Endothelial cell of umbilical vein (primary cell): ENCODE measurements around the gene KAZN. TPM values are rescaled to one million over a fixed set of nuclear protein-coding genes. Genes with fewer than 3 reads are reported as not detected.

Experiments
- BruUV-seq: library from RNA; stranded (reverse); fragments of 400-500 nt; replicated peaks from 2 replicates; lab custom pipeline; 2021; lab: Mats Ljungman, UMichigan
- CTCF ChIA-PET: fragments of 300-600, 350-600 bp; sonication (Branson Sonifier 250); formaldehyde crosslinking; loops from one replicate; lab custom pipeline; 2021; ENCODE audit warnings: antibody characterized with exemption, inconsistent platforms; lab: Charles Lee
- POLR2A ChIA-PET: fragments of 300-600, 350-600 bp; sonication (Branson Sonifier 250); formaldehyde crosslinking; loops from one replicate; lab custom pipeline; 2021; ENCODE audit warnings: antibody characterized with exemption, inconsistent platforms; lab: Charles Lee
- DNase-seq: peaks from one replicate; pipeline ENCODE4 v3.0.0-alpha.2; 2011; ENCODE audit warnings: low read depth, low spot score
- FAIRE-seq: peaks from 2 replicates; lab custom pipeline; 2011; peaks lifted over from hg19 to GRCh38; lab: Jason Lieb, UNC
- H2AFZ ChIP-seq: 2 replicates; pipeline ENCODE4 v1.6.0; 2012; ENCODE audit warnings: low read depth, low read length, control low read depth, inconsistent platforms
- H3K27ac ChIP-seq: 2 replicates; pipeline ENCODE4 v1.5.1; 2011; ENCODE audit warnings: low read depth, mild to moderate bottlenecking, control low read depth, low read length, moderate library complexity; ENCODE audit not compliant: insufficient read depth
- H3K27me3 ChIP-seq, 2 experiments: 2 replicates each; pipeline versions ENCODE4 v1.6.0 to v1.6.1; 2011; ENCODE audit warnings: low read length in 2 of 2, mixed read lengths in 1 of 2; ENCODE audit not compliant: control insufficient read depth in 2 of 2, insufficient read depth in 2 of 2
- H3K36me3 ChIP-seq, 2 experiments: 2 replicates in 1 of 2; 3 replicates in 1 of 2; pipeline ENCODE4 v1.5.1; 2011; ENCODE audit warnings: low read length in 2 of 2, mild to moderate bottlenecking in 1 of 2, moderate library complexity in 1 of 2; ENCODE audit not compliant: control insufficient read depth in 2 of 2, insufficient read depth in 2 of 2; ENCODE audit errors: extremely low read depth in 1 of 2
- H3K4me1 ChIP-seq: 3 replicates; pipeline ENCODE4 v1.5.1; 2011; ENCODE audit warnings: mild to moderate bottlenecking, low read length; ENCODE audit not compliant: control insufficient read depth, insufficient read depth; ENCODE audit errors: extremely low read depth
- H3K4me2 ChIP-seq: 2 replicates; pipeline ENCODE4 v1.6.1; 2011; ENCODE audit warnings: low read length, control low read depth, mixed read lengths; ENCODE audit not compliant: insufficient read depth
- H3K4me3 ChIP-seq, 3 experiments: fragments of 200-600 bp in 1 of 3; sonication (generic), shearing (Covaris generic) in 1 of 3; replicated peaks in 1 of 3; 2 replicates each; pipeline ENCODE4 v1.5.1; 2011 to 2016; ENCODE audit warnings: control low read depth in 3 of 3, low read length in 3 of 3, mild to moderate bottlenecking in 2 of 3, inconsistent platforms in 1 of 3, low read depth in 1 of 3, moderate library complexity in 1 of 3; ENCODE audit not compliant: insufficient read depth in 1 of 3
- H3K79me2 ChIP-seq: 2 replicates; pipeline ENCODE4 v1.6.0; 2012; ENCODE audit warnings: low read length, inconsistent platforms; ENCODE audit not compliant: control insufficient read depth, insufficient read depth
- H3K9ac ChIP-seq: replicated peaks from 2 replicates; pipeline ENCODE3; 2011; ENCODE audit warnings: low read length, control low read depth; ENCODE audit not compliant: insufficient read depth; ENCODE audit errors: extremely low read depth
- H3K9me1 ChIP-seq: replicated peaks from 3 replicates; pipeline ENCODE4 v1.6.0; 2011; ENCODE audit warnings: mild to moderate bottlenecking, low read length; ENCODE audit not compliant: control insufficient read depth, insufficient read depth; ENCODE audit errors: extremely low read depth
- H3K9me3 ChIP-seq: replicated peaks from 2 replicates; pipeline ENCODE4 v1.5.1; 2012; ENCODE audit warnings: low read length, inconsistent platforms; ENCODE audit not compliant: control insufficient read depth, insufficient read depth
- H4K20me1 ChIP-seq: replicated peaks from 2 replicates; pipeline ENCODE3; 2011; ENCODE audit warnings: mild to moderate bottlenecking, low read length; ENCODE audit not compliant: control insufficient read depth, insufficient read depth; ENCODE audit errors: extremely low read depth
- EZH2 ChIP-seq: IDR thresholded peaks from 2 replicates; pipeline ENCODE4 v1.6.1; 2012; ENCODE audit warnings: borderline replicate concordance, low read depth, mild to moderate bottlenecking, moderate library complexity, low read length, inconsistent platforms; ENCODE audit not compliant: severe bottlenecking
- FOS ChIP-seq: IDR thresholded peaks from 2 replicates; pipeline ENCODE4 v1.6.1; 2011; ENCODE audit warnings: mild to moderate bottlenecking, low read length, moderate library complexity, borderline replicate concordance; ENCODE audit not compliant: insufficient read depth
- GATA2 ChIP-seq: IDR thresholded peaks from 2 replicates; pipeline ENCODE4 v1.7.0; 2011; ENCODE audit warnings: low read depth, mild to moderate bottlenecking, moderate library complexity, mixed read lengths, low read length; ENCODE audit not compliant: insufficient read length, insufficient read depth
- JUN ChIP-seq: IDR thresholded peaks from 2 replicates; pipeline ENCODE4 v1.6.1; 2011; ENCODE audit warnings: borderline replicate concordance, low read depth; ENCODE audit not compliant: insufficient read length, insufficient read depth
- MYC ChIP-seq: IDR thresholded peaks from one replicate; pipeline ENCODE4 v1.6.1; 2011; ENCODE audit warnings: mild to moderate bottlenecking, low read depth, low read length
- POLR2A ChIP-seq: IDR thresholded peaks from 2 replicates; pipeline ENCODE4 v1.6.1; 2012; ENCODE audit warnings: low read depth, mild to moderate bottlenecking, control low read depth, low read length
- POLR2AphosphoS5 ChIP-seq: IDR thresholded peaks from 2 replicates; pipeline ENCODE4 v1.6.1; 2012; ENCODE audit warnings: low read depth, mild to moderate bottlenecking, control low read depth, low read length, moderate library complexity; ENCODE audit not compliant: insufficient read depth
- dilution Hi-C: fragments of 300-500 bp; cut with MboI; formaldehyde crosslinking; loops from one replicate; pipeline ENCODE4 v1.15.0; 2019; ENCODE audit warnings: low sequenced_read_pairs; ENCODE audit not compliant: extremely low pct_ligation_motif_present
- intact Hi-C: fragments of 100-400 bp; cut with micrococcal nuclease; formaldehyde crosslinking; loops from one replicate; pipeline ENCODE4 v1.10.0; 2022
- polyA plus RNA-seq, 4 experiments: library from polyadenylated mRNA; depleted of rRNA in 3 of 4; stranded (reverse) in 3 of 4; unstranded in 1 of 4; fragments of >200 nt; gene quantifications; 2 replicates each; pipeline versions ENCODE4 v1.2.1 to v1.2.3, GENCODE V29; 2011 to 2012; ENCODE audit warnings: missing spikeins in 1 of 4
- total RNA-seq: library from RNA; stranded (reverse); gene quantifications from 2 replicates; pipeline ENCODE4 v1.2.3, GENCODE V29; 2021
- TF ChIP-seq, protein P1 (sequence below): IDR thresholded peaks from 2 replicates; pipeline ENCODE4 v1.6.1; 2011; ENCODE audit not compliant: insufficient read depth, insufficient read length
- TF ChIP-seq, protein P2 (sequence below), 2 donors: IDR thresholded peaks; 1 replicate in 1 of 2; 2 replicates in 1 of 2; pipeline ENCODE4 v1.5.1; 2011; ENCODE audit warnings: low read length in 2 of 2, mild to moderate bottlenecking in 2 of 2, moderate library complexity in 2 of 2, control low read depth in 1 of 2, inconsistent platforms in 1 of 2, low read depth in 1 of 2; ENCODE audit not compliant: insufficient read depth in 1 of 2; ENCODE audit errors: extremely low read depth in 1 of 2

The KAZN gene
- total and polyA plus RNA-seq, 2 donors (not counting 3 experiments of a cell fraction or from before 2014, with no cell fraction given), result 1.6 to 5.8 TPM

DNA sequence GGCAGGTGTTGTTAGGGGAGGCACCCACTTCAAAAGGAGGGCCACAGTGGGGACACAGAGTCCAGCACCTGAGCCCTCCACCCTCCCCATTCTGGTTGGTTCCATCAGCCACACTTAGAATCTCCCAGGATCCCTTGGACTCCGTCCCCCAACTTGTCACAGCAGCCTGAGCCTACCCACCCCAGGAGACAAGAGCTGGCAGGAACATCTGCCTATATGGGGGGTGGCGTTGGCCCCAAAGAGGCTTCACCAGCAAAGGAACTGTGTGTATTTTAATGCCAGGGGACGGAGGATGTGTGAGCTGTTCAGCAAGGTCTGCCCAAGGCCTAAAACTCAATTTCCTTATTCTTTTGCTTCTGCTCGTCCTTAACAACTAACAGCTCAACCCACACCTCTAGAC, 468.7 kb downstream of the KAZN start:
- no peaks in the 10 kb centered on the region for H3K27me3 ChIP-seq
- TF ChIP-seq MYC (no peak), FOS (no peak), POLR2A (no peak), JUN (no peak), POLR2AphosphoS5 (no peak), EZH2 (no peak), GATA2 (no peak)
- TF ChIP-seq, protein P1, sequence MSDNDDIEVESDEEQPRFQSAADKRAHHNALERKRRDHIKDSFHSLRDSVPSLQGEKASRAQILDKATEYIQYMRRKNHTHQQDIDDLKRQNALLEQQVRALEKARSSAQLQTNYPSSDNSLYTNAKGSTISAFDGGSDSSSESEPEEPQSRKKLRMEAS, result no peak
- TF ChIP-seq, protein P2, sequence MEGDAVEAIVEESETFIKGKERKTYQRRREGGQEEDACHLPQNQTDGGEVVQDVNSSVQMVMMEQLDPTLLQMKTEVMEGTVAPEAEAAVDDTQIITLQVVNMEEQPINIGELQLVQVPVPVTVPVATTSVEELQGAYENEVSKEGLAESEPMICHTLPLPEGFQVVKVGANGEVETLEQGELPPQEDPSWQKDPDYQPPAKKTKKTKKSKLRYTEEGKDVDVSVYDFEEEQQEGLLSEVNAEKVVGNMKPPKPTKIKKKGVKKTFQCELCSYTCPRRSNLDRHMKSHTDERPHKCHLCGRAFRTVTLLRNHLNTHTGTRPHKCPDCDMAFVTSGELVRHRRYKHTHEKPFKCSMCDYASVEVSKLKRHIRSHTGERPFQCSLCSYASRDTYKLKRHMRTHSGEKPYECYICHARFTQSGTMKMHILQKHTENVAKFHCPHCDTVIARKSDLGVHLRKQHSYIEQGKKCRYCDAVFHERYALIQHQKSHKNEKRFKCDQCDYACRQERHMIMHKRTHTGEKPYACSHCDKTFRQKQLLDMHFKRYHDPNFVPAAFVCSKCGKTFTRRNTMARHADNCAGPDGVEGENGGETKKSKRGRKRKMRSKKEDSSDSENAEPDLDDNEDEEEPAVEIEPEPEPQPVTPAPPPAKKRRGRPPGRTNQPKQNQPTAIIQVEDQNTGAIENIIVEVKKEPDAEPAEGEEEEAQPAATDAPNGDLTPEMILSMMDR (IDR thresholded peaks at IDR 0.05; ENCODE audit: extremely low read depth in 1 of 2, insufficient read depth in 1 of 2, low read depth in 1 of 2, low read length in 2 of 2), result no peak
- POLR2A ChIA-PET, result no interaction called here
- intact Hi-C loops (no loop called here), dilution Hi-C loops (no loop called here)
- H3K9ac ChIP-seq, result no peak overlapping the region
- H2AFZ ChIP-seq, result no peak overlapping the region
- no peaks in the 10 kb centered on the region for H3K36me3 ChIP-seq
- no peaks in the 10 kb centered on the region for H3K9me3 ChIP-seq
- H3K9me1 ChIP-seq, result no peaks in the 10 kb centered on the region
- no peak for FAIRE-seq
- no TSS peak for BruUV-seq
- H3K79me2 ChIP-seq, result no peaks in the 10 kb centered on the region
- CTCF ChIA-PET, result interaction anchor here (1.2 kb wide), 1 partner anchor 20 kb away, joined by 4 read pairs; no protein-coding TSS in a partner anchor
- DNase-seq, result no peak
- no peaks in the 10 kb centered on the region for H4K20me1 ChIP-seq
- H3K4me3 ChIP-seq, result no peak overlapping the region
- no peak overlapping the region for H3K27ac ChIP-seq
- H3K4me2 ChIP-seq, result no peak overlapping the region
- H3K4me1 ChIP-seq, result no peaks in the 10 kb centered on the region
